ENCODE measurements around the gene VAT1. TPM values are rescaled to one million over a fixed set of nuclear protein-coding genes. Genes with fewer than 3 reads are reported as not detected.

Gene VAT1
- total and polyA plus RNA-seq, 4 experiments from 2014 or later: 52.6 to 67.5 (median 63.8) TPM

- peaks cover 6 to 42% of the 10 kb centered on the region in 2 donors for H3K36me3 Mint-ChIP-seq
- CTCF ChIA-PET (ENCODE audit: partially characterized antibody): interaction anchor here (1.3 kb wide), 1 partner anchor 324 kb away, joined by 4 read pairs; no protein-coding TSS in a partner anchor
Measured at GRCh38 chr17:43014649-43015542, 7.3 kb downstream of the VAT1 start.

GRCh38 chr17:43014020-43014648 is 8.1 kb downstream of the VAT1 start:
- peaks cover 23% of the 10 kb centered on the region for H3K36me3 ChIP-seq (ENCODE audit: insufficient read depth, low read length)
- Mint-ChIP-seq H3K4me1 (peaks cover 13 to 35% (median 19%) of the 10 kb centered on the region in 4 donors), H3K36me3 (peaks cover 6 to 42% of the 10 kb centered on the region in 2 donors), H3K9me3 (no peaks in the 10 kb centered on the region), H3K27ac (peak overlapping the region in 4 of 7 donors; percentile 62 to 88 (median 78)), H3K27me3 (no peaks in the 10 kb centered on the region), H3K4me3 (no peak overlapping the region)
- ChIA-PET POLR2A (ENCODE audit: partially characterized antibody) (interaction anchor here (0.8 to 2.6 kb wide), 4 partner anchors 8 to 301 kb away, joined by 3 to 11 read pairs (median 3); partner anchors contain the start of genes IFI35, RND2 and RPL27), CTCF (ENCODE audit: partially characterized antibody) (interaction anchor here (1.3 kb wide), 1 partner anchor 325 kb away, joined by 4 read pairs; no protein-coding TSS in a partner anchor)
- no peak overlapping the region for H3K4me3 ChIP-seq (ENCODE audit: low read length in 2 of 2)
- DNase-seq: no peak
- intact Hi-C loops (cut with micrococcal nuclease): no loop called here
- no peaks in the 10 kb centered on the region for H3K27me3 ChIP-seq (ENCODE audit: insufficient read depth, low read length)
- peaks cover 9% of the 10 kb centered on the region for H3K4me1 ChIP-seq (ENCODE audit: insufficient read depth, low read length)
- no peak overlapping the region for H3K27ac ChIP-seq (ENCODE audit: low read depth, low read length)
- no peaks in the 10 kb centered on the region for H3K9me3 ChIP-seq (ENCODE audit: control insufficient read depth in 1 of 2, low read length in 2 of 2)

More at GRCh38 chr17:43014649-43015542, 7.3 kb downstream of the VAT1 start:
- Histone ChIP-seq H3K4me3 (ENCODE audit: low read length in 2 of 2) (no peak overlapping the region), H3K36me3 (ENCODE audit: insufficient read depth, low read length) (peaks cover 23% of the 10 kb centered on the region), H3K9me3 (ENCODE audit: control insufficient read depth in 1 of 2, low read length in 2 of 2) (no peaks in the 10 kb centered on the region), H3K4me1 (ENCODE audit: insufficient read depth, low read length) (peaks cover 16% of the 10 kb centered on the region), H3K27me3 (ENCODE audit: insufficient read depth, low read length) (no peaks in the 10 kb centered on the region), H3K27ac (ENCODE audit: low read depth, low read length) (no peak overlapping the region)
- peak overlapping the region; percentile 39 to 88 (median 74) for H3K27ac Mint-ChIP-seq
- DNase-seq: no peak
- intact Hi-C loops (cut with micrococcal nuclease): no loop called here
- H3K9me3 Mint-ChIP-seq: no peaks in the 10 kb centered on the region
- POLR2A ChIA-PET (ENCODE audit: partially characterized antibody): interaction anchor here (0.8 to 1.2 kb wide), 3 partner anchors 9 to 301 kb away, joined by 3 read pairs; partner anchors contain the start of genes IFI35 and RPL27
- H3K27me3 Mint-ChIP-seq: no peaks in the 10 kb centered on the region
- H3K4me1 Mint-ChIP-seq: peaks cover 18 to 42% (median 25%) of the 10 kb centered on the region in 4 donors
- H3K4me3 Mint-ChIP-seq: no peak overlapping the region

GRCh38 chr17:43013296-43013695 is 8.9 kb downstream of the VAT1 start:
- peaks cover 2% of the 10 kb centered on the region for H3K4me1 ChIP-seq (ENCODE audit: insufficient read depth, low read length)
- peak overlapping the region in 1 of 7 donors; percentile 59 for H3K27ac Mint-ChIP-seq
- H3K27me3 Mint-ChIP-seq: no peaks in the 10 kb centered on the region
- H3K27ac ChIP-seq (ENCODE audit: low read depth, low read length): no peak overlapping the region
- intact Hi-C loops (cut with micrococcal nuclease): no loop called here
- H3K4me3 ChIP-seq (ENCODE audit: low read length in 2 of 2): no peak overlapping the region
- ChIA-PET CTCF (ENCODE audit: partially characterized antibody) (no interaction called here), POLR2A (ENCODE audit: partially characterized antibody) (interaction anchor here (1.1 to 2.6 kb wide), 2 partner anchors 9 to 11 kb away, joined by 4 to 11 read pairs; partner anchors contain the start of genes RND2 and VAT1)
- H3K27me3 ChIP-seq (ENCODE audit: insufficient read depth, low read length): no peaks in the 10 kb centered on the region
- H3K36me3 Mint-ChIP-seq: peaks cover 6 to 42% of the 10 kb centered on the region in 2 donors
- peaks cover 7 to 28% (median 13%) of the 10 kb centered on the region in 4 donors for H3K4me1 Mint-ChIP-seq
- peaks cover 23% of the 10 kb centered on the region for H3K36me3 ChIP-seq (ENCODE audit: insufficient read depth, low read length)
- H3K9me3 Mint-ChIP-seq: no peaks in the 10 kb centered on the region
- H3K9me3 ChIP-seq (ENCODE audit: control insufficient read depth in 1 of 2, low read length in 2 of 2): no peaks in the 10 kb centered on the region
- DNase-seq: no peak
- H3K4me3 Mint-ChIP-seq: no peak overlapping the region

- no peak overlapping the region for H3K4me3 ChIP-seq (ENCODE audit: low read length in 2 of 2)
- POLR2A ChIA-PET (ENCODE audit: partially characterized antibody): interaction anchor here (0.9 to 2.6 kb wide), 4 partner anchors 10 to 357 kb away, joined by 4 to 11 read pairs (median 6); partner anchors contain the start of genes RND2, RPL27 and VAT1
- no peak for DNase-seq
- no peaks in the 10 kb centered on the region for H3K27me3 ChIP-seq (ENCODE audit: insufficient read depth, low read length)
- no peaks in the 10 kb centered on the region for H3K9me3 ChIP-seq (ENCODE audit: control insufficient read depth in 1 of 2, low read length in 2 of 2)
- Mint-ChIP-seq H3K4me1 (peaks cover 3 to 24% (median 14%) of the 10 kb centered on the region in 4 donors), H3K27ac (peak overlapping the region in 3 of 7 donors; percentile 5 to 72 (median 41)), H3K4me3 (no peak overlapping the region), H3K36me3 (peaks cover 6 to 42% of the 10 kb centered on the region in 2 donors), H3K27me3 (no peaks in the 10 kb centered on the region), H3K9me3 (no peaks in the 10 kb centered on the region)
- peaks cover 23% of the 10 kb centered on the region for H3K36me3 ChIP-seq (ENCODE audit: insufficient read depth, low read length)
- peaks cover 15% of the 10 kb centered on the region for H3K4me1 ChIP-seq (ENCODE audit: insufficient read depth, low read length)
- intact Hi-C loops (cut with micrococcal nuclease): no loop called here
- H3K27ac ChIP-seq (ENCODE audit: low read depth, low read length): no peak overlapping the region
- CTCF ChIA-PET (ENCODE audit: partially characterized antibody): interaction anchor here (0.5 to 1.3 kb wide), 4 partner anchors 10 to 1865 kb away, joined by 3 read pairs; no protein-coding TSS in a partner anchor
Measured at GRCh38 chr17:43011728-43012472, 10.3 kb downstream of the VAT1 start.

DNA sequence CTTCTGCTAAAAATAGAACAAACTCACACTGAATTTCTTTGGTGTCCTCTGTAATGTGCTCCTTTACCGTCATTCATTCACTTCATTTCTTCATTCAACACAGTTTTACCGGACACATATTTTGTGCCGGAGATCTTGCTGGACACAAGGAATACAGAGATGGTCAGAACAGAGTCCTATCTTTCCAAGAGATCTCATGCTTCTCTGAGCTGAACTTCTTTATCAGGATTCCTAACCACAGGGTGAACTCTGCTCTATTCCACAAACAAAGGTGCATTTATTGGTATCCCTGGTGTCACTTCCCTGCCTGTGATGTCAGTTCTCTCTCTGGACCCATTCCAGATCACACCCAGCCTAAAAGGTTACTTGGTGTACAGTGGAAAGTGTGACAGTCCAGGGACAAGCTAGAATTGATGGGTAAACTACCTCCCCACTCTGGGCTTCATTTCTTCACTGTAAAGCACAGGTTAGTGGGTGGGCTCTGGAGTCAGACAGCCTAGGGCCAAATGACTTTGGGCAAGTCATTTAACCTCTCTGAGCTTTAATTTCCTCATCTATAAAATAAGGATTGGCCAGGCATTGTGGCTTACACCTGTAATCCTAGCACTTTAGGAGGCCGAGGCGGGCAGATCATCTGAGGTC is 11.4 kb downstream of the VAT1 start:
- Mint-ChIP-seq H3K36me3 (peaks cover 6 to 45% of the 10 kb centered on the region in 2 donors), H3K4me1 (peaks cover 8 to 31% (median 20%) of the 10 kb centered on the region in 4 donors), H3K9me3 (no peaks in the 10 kb centered on the region), H3K4me3 (no peak overlapping the region), H3K27me3 (no peaks in the 10 kb centered on the region), H3K27ac (peak overlapping the region in 4 of 7 donors; percentile 13 to 66 (median 48))
- intact Hi-C loops (cut with micrococcal nuclease): no loop called here
- Histone ChIP-seq H3K4me1 (ENCODE audit: insufficient read depth, low read length) (peaks cover 21% of the 10 kb centered on the region), H3K27me3 (ENCODE audit: insufficient read depth, low read length) (no peaks in the 10 kb centered on the region), H3K4me3 (ENCODE audit: low read length in 2 of 2) (no peak overlapping the region), H3K36me3 (ENCODE audit: insufficient read depth, low read length) (peaks cover 23% of the 10 kb centered on the region), H3K9me3 (ENCODE audit: control insufficient read depth in 1 of 2, low read length in 2 of 2) (no peaks in the 10 kb centered on the region), H3K27ac (ENCODE audit: low read depth, low read length) (no peak overlapping the region)
- POLR2A ChIA-PET (ENCODE audit: partially characterized antibody): interaction anchor here (1.8 kb wide), 1 partner anchor 13 kb away, joined by 10 read pairs; the partner anchor contains the start of gene RPL27
- DNase-seq: no peak
- CTCF ChIA-PET (ENCODE audit: partially characterized antibody): no interaction called here
